Keratinocyte (primary cell): ENCODE results near the gene CRYBB2. TPM values are rescaled to one million over a fixed set of nuclear protein-coding genes. Genes with fewer than 3 reads are reported as not detected.
"Not testable (repeated sequence)": the region's sequence is repeated elsewhere in the genome, so short reads cannot be mapped to it uniquely, and the experiment has no call there.

Experiments
- DNase-seq: peaks from one replicate; pipeline ENCODE4 v3.0.0-alpha.2; 2011; ENCODE audit warnings: low read depth, missing footprints, low spot score
- FAIRE-seq: peaks from 2 replicates; lab custom pipeline; 2011; peaks lifted over from hg19 to GRCh38; lab: Jason Lieb, UNC
- H2AFZ ChIP-seq: 2 replicates; pipeline ENCODE4 v1.6.0; 2012; ENCODE audit warnings: low read length, control low read depth, inconsistent platforms; ENCODE audit not compliant: control insufficient read depth
- H3K27ac ChIP-seq: 2 replicates; pipeline ENCODE4 v1.5.1; 2011; ENCODE audit warnings: low read length; ENCODE audit not compliant: control insufficient read depth, insufficient read depth
- H3K27me3 ChIP-seq: 3 replicates; pipeline ENCODE4 v1.6.0; 2011; ENCODE audit warnings: low read length; ENCODE audit not compliant: control insufficient read depth, insufficient read depth; ENCODE audit errors: extremely low read depth
- H3K36me3 ChIP-seq, 2 experiments: 2 replicates in 1 of 2; 3 replicates in 1 of 2; pipeline ENCODE4 v1.5.1; 2011; ENCODE audit warnings: low read length in 2 of 2, mild to moderate bottlenecking in 1 of 2; ENCODE audit not compliant: control insufficient read depth in 2 of 2, insufficient read depth in 2 of 2; ENCODE audit errors: extremely low read depth in 1 of 2
- H3K4me1 ChIP-seq: 3 replicates; pipeline ENCODE4 v1.5.1; 2011; ENCODE audit warnings: low read length; ENCODE audit not compliant: control insufficient read depth, insufficient read depth; ENCODE audit errors: extremely low read depth
- H3K4me2 ChIP-seq: 3 replicates; pipeline ENCODE4 v1.6.0; 2011; ENCODE audit warnings: low read depth, low read length; ENCODE audit not compliant: control insufficient read depth, insufficient read depth; ENCODE audit errors: extremely low read depth
- H3K4me3 ChIP-seq, 3 experiments: fragments of 200-600 bp in 1 of 3; sonication (generic) in 1 of 3; 2 replicates in 2 of 3; 3 replicates in 1 of 3; pipeline ENCODE4 v1.5.1; 2011 to 2016; ENCODE audit warnings: low read length in 3 of 3, mild to moderate bottlenecking in 3 of 3, control low read depth in 2 of 3, inconsistent platforms in 1 of 3, low read depth in 1 of 3, mixed read lengths in 1 of 3, mixed run types in 1 of 3, moderate library complexity in 1 of 3; ENCODE audit not compliant: control insufficient read depth in 2 of 3, insufficient read depth in 2 of 3; ENCODE audit errors: extremely low read depth in 1 of 3
- H3K79me2 ChIP-seq: 2 replicates; pipeline ENCODE4 v1.6.0; 2012; ENCODE audit warnings: low read length; ENCODE audit not compliant: control insufficient read depth, insufficient read depth
- H3K9ac ChIP-seq: 3 replicates; pipeline ENCODE4 v1.6.0; 2011; ENCODE audit warnings: low read length; ENCODE audit not compliant: control insufficient read depth, insufficient read depth; ENCODE audit errors: extremely low read depth
- H3K9me1 ChIP-seq: 3 replicates; pipeline ENCODE4 v1.6.0; 2011; ENCODE audit warnings: low read length; ENCODE audit not compliant: control insufficient read depth, insufficient read depth; ENCODE audit errors: extremely low read depth
- H3K9me3 ChIP-seq: 2 replicates; pipeline ENCODE4 v1.5.1; 2012; ENCODE audit warnings: low read depth, low read length; ENCODE audit not compliant: control insufficient read depth
- H4K20me1 ChIP-seq: 3 replicates; pipeline ENCODE4 v1.6.0; 2011; ENCODE audit warnings: low read length; ENCODE audit not compliant: control insufficient read depth, insufficient read depth; ENCODE audit errors: extremely low read depth
- CTCF ChIP-seq, 3 experiments: IDR thresholded peaks in 1 of 3; conservative IDR thresholded peaks in 1 of 3; optimal IDR thresholded peaks in 1 of 3; 2 replicates in 2 of 3; 3 replicates in 1 of 3; pipeline versions ENCODE3 to v1.5.1; 2011; ENCODE audit warnings: low read length in 3 of 3, mild to moderate bottlenecking in 3 of 3, moderate library complexity in 2 of 3, control low read depth in 1 of 3, inconsistent platforms in 1 of 3; ENCODE audit not compliant: insufficient read depth in 2 of 3; ENCODE audit errors: extremely low read depth in 1 of 3
- EZH2 ChIP-seq: IDR thresholded peaks from one replicate; pipeline ENCODE4 v1.6.1; 2012; ENCODE audit warnings: inconsistent platforms, mild to moderate bottlenecking, low read length, moderate library complexity
- dilution Hi-C: fragments of 300-500 bp; cut with MboI; formaldehyde crosslinking; loops from one replicate; pipeline ENCODE4 v1.7.0; 2020; ENCODE audit warnings: low sequenced_read_pairs; ENCODE audit not compliant: extremely low pct_ligation_motif_present
- polyA plus RNA-seq, 5 experiments: library from polyadenylated mRNA; depleted of rRNA in 3 of 5; stranded (reverse) in 3 of 5; stranded (forward) in 1 of 5; unstranded in 1 of 5; fragments of >200 nt; gene quantifications; 1 replicate in 1 of 5; 2 replicates in 3 of 5; 3 replicates in 1 of 5; pipeline versions ENCODE4 v1.2.1 to v1.2.3, GENCODE V29; 2011 to 2012; ENCODE audit warnings: missing spikeins in 2 of 5, low read depth in 1 of 5, low replicate concordance in 1 of 5

Gene CRYBB2
- polyA plus RNA-seq, 1 donor (not counting 4 experiments of a cell fraction or from before 2014, with no cell fraction given): 0.55 TPM

GRCh38 chr22:25237503-25237902, 18.1 kb downstream of the CRYBB2 start:
- no peak for FAIRE-seq
- no peak overlapping the region for H2AFZ ChIP-seq
- H3K4me3 ChIP-seq: no peak overlapping the region
- H3K4me1 ChIP-seq: peaks cover 2% of the 10 kb centered on the region
- no peak overlapping the region for H3K27ac ChIP-seq
- no peak overlapping the region for H3K9ac ChIP-seq
- H3K9me1 ChIP-seq: no peaks in the 10 kb centered on the region
- no peak for DNase-seq
- dilution Hi-C loops: no loop called here
- H3K27me3 ChIP-seq: peaks cover 5% of the 10 kb centered on the region
- H3K9me3 ChIP-seq: no peaks in the 10 kb centered on the region
- TF ChIP-seq CTCF (optimal IDR thresholded peaks at IDR 0.05 in 1 of 3, IDR thresholded peaks at IDR 0.05 in 1 of 3, conservative IDR thresholded peaks at IDR 0.05 in 1 of 3; ENCODE audit: extremely low read depth in 1 of 3, insufficient read depth in 2 of 3, low read length in 3 of 3) (no peak), EZH2 (no peak)
- H3K36me3 ChIP-seq: no peaks in the 10 kb centered on the region
- no peaks in the 10 kb centered on the region for H3K79me2 ChIP-seq
- no peak overlapping the region for H3K4me2 ChIP-seq
- H4K20me1 ChIP-seq: no peaks in the 10 kb centered on the region

GRCh38 chr22:25238058-25238457, 18.6 kb downstream of the CRYBB2 start:
- H3K4me1 ChIP-seq, H2AFZ ChIP-seq, H3K36me3 ChIP-seq, FAIRE-seq, H3K27me3 ChIP-seq, H3K79me2 ChIP-seq, dilution Hi-C loops, H3K27ac ChIP-seq, H3K4me3 ChIP-seq, H3K9me1 ChIP-seq, H4K20me1 ChIP-seq, DNase-seq, H3K9me3 ChIP-seq, H3K9ac ChIP-seq, H3K4me2 ChIP-seq: not testable (repeated sequence)

GRCh38 chr22:25255169-25255568, 35.7 kb downstream of the CRYBB2 start:
- H2AFZ ChIP-seq, H3K9ac ChIP-seq, H3K9me3 ChIP-seq, H3K79me2 ChIP-seq, FAIRE-seq, H4K20me1 ChIP-seq, H3K4me1 ChIP-seq, H3K4me2 ChIP-seq, H3K27me3 ChIP-seq, H3K36me3 ChIP-seq, dilution Hi-C loops, H3K9me1 ChIP-seq, H3K27ac ChIP-seq, H3K4me3 ChIP-seq, DNase-seq: not testable (repeated sequence)

- FAIRE-seq, H3K4me1 ChIP-seq, H3K27ac ChIP-seq, H3K4me2 ChIP-seq, H3K27me3 ChIP-seq, H3K9me3 ChIP-seq, H3K4me3 ChIP-seq, DNase-seq, H3K9me1 ChIP-seq, dilution Hi-C loops, H3K79me2 ChIP-seq, H3K36me3 ChIP-seq, H4K20me1 ChIP-seq, H3K9ac ChIP-seq, H2AFZ ChIP-seq: not testable (repeated sequence)
These were observed 48.1 kb downstream of the CRYBB2 start for GRCh38 chr22:25267567-25267966.
